HEK293T (cell line): ENCODE measurements around the gene KCTD20.

ENCODE experiments used
- LEF1 ChIP-seq: fragments of 450-650 bp; IDR thresholded peaks from 2 replicates; pipeline ENCODE4 v1.6.1; 2017; ENCODE audit warnings: mild to moderate bottlenecking, borderline replicate concordance
- PKNOX1 ChIP-seq: fragments of 450-650 bp; IDR thresholded peaks from 2 replicates; pipeline ENCODE4 v1.6.1; 2016
- SP1 ChIP-seq: fragments of 450-650 bp; IDR thresholded peaks from 2 replicates; pipeline ENCODE4 v1.6.1; 2017
- SUZ12 ChIP-seq: fragments of 450-650 bp; IDR thresholded peaks from 2 replicates; pipeline ENCODE4 v1.6.1; 2016; ENCODE audit warnings: mild to moderate bottlenecking

- TF ChIP-seq PKNOX1, result no peak
- TF ChIP-seq SUZ12, result no peak
- TF ChIP-seq SP1, result no peak
- TF ChIP-seq LEF1, result no peak
These were observed 52.3 kb downstream of the KCTD20 start for GRCh38 chr6:36495086-36495485.
